HG03097 (cell line): ENCODE measurements around the gene ROBO4.

Experiments
- ATAC-seq: cut with Tn5 transposase; IDR thresholded peaks from one replicate; pipeline ENCODE4 v1.9.1; 2021; ENCODE audit not compliant: unreplicated experiment, low FRiP score

ROBO4 gene

GRCh38 chr11:124859171-124859570 is 38.5 kb downstream of the ROBO4 start:
- no peak for ATAC-seq

GRCh38 chr11:124846070-124846673 is 51.5 kb downstream of the ROBO4 start:
- no peak for ATAC-seq

- no peak for ATAC-seq
Observed at GRCh38 chr11:124844664-124845079, 53.0 kb downstream of the ROBO4 start.

- no peak for ATAC-seq
Observed at GRCh38 chr11:124843616-124843910, 54.1 kb downstream of the ROBO4 start.

GRCh38 chr11:124842305-124842704 is 55.4 kb downstream of the ROBO4 start:
- no peak for ATAC-seq

- ATAC-seq, result no peak
Observed at GRCh38 chr11:124841840-124842239, 55.8 kb downstream of the ROBO4 start.

- ATAC-seq, result no peak
Observed at GRCh38 chr11:124841201-124841600, 56.5 kb downstream of the ROBO4 start.

- ATAC-seq, result no peak
Observed at GRCh38 chr11:124840666-124841065, 57.0 kb downstream of the ROBO4 start.

GRCh38 chr11:124839972-124840621 is 57.6 kb downstream of the ROBO4 start:
- ATAC-seq, result no peak

- no peak for ATAC-seq
Observed at GRCh38 chr11:124839128-124839971, 58.3 kb downstream of the ROBO4 start.

GRCh38 chr11:124838805-124839127 is 58.9 kb downstream of the ROBO4 start:
- no peak for ATAC-seq

- no peak for ATAC-seq
Observed at GRCh38 chr11:124837491-124837856, 60.2 kb downstream of the ROBO4 start.

GRCh38 chr11:124835918-124836317 is 61.7 kb downstream of the ROBO4 start:
- ATAC-seq, result no peak

GRCh38 chr11:124834526-124835180 is 63.0 kb downstream of the ROBO4 start:
- no peak for ATAC-seq
